Mesodermal cell (in vitro differentiated cells): ENCODE data around the gene HELB.

Experiments
- H3K27ac ChIP-seq: 2 replicates; pipeline ENCODE4 v1.7.0; 2013; ENCODE audit warnings: mild to moderate bottlenecking, low read depth, low read length, moderate library complexity; ENCODE audit not compliant: severe bottlenecking
- H3K36me3 ChIP-seq: 2 replicates; pipeline ENCODE4 v1.7.1; 2013; ENCODE audit warnings: mild to moderate bottlenecking, low read length, moderate library complexity; ENCODE audit not compliant: control insufficient read depth, insufficient read depth
- H3K4me1 ChIP-seq: one replicate; pipeline ENCODE4 v1.7.1; 2013; ENCODE audit warnings: mild to moderate bottlenecking, low read length; ENCODE audit not compliant: insufficient read depth, control insufficient read depth, poor library complexity, severe bottlenecking
- H3K4me3 ChIP-seq: 2 replicates; pipeline ENCODE4 v1.7.0; 2013; ENCODE audit warnings: low read length, control low read depth, mild to moderate bottlenecking; ENCODE audit not compliant: insufficient read depth, poor library complexity, severe bottlenecking; ENCODE audit errors: extremely low read depth
- H3K9me3 ChIP-seq: 2 replicates; pipeline ENCODE4 v1.7.1; 2013; ENCODE audit warnings: mild to moderate bottlenecking, low read length, moderate library complexity; ENCODE audit not compliant: control insufficient read depth
- WGBS, 2 experiments: methylation state at CpG; one replicate each; pipeline ENCODE4 v1.1.5; 2013; ENCODE audit warnings: missing lambda C conversion rate in 2 of 2; ENCODE audit not compliant: insufficient coverage in 2 of 2; 5-methylcytosine and 5-hydroxymethylcytosine counted together

HELB gene

DNA sequence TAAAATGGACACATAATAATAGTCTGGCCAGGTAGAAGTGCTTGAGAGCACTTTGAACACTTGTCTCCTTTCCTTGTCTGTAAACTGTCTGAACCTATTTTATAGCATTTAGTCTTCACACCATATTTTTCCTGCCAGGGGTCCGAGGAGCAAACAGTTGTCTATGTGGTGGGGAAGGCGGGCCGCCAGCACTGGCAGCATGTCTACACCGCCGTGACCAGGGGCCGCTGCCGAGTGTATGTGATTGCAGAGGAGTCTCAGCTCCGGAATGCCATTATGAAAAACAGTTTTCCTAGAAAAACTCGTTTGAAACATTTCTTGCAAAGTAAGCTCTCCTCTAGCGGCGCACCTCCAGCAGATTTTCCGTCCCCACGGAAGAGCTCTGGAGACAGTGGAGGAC, 28.7 kb downstream of the HELB start:
- no peak overlapping the region for H3K27ac ChIP-seq
- no peaks in the 10 kb centered on the region for H3K36me3 ChIP-seq
- no peak overlapping the region for H3K4me3 ChIP-seq
- 96% methylated on average over 12 of the region's 13 CpGs for WGBS, 2 experiments
- H3K9me3 ChIP-seq: no peaks in the 10 kb centered on the region
- no peaks in the 10 kb centered on the region for H3K4me1 ChIP-seq

DNA sequence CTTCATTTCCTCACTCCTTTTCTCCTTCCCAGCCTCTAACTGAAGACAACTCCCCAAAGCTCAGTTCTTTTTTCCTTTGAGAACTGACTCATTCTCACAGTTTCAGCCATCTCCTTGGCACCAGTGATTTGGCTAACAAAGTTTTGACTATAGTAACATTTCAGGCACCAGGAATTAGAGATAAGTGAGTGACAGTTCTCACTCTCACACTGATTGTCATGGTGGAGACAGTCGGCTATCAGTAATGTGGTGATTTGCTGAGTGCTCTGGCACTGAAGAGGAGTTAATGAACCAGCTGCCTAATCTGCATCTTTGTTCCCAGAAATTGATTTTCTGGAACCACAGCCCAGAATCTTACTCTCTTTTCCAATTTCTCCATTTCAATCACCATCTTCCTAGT, 29.5 kb downstream of the HELB start:
- Histone ChIP-seq H3K9me3 (no peaks in the 10 kb centered on the region), H3K36me3 (no peaks in the 10 kb centered on the region), H3K4me1 (no peaks in the 10 kb centered on the region), H3K27ac (no peak overlapping the region), H3K4me3 (no peak overlapping the region)
- 82% methylated on average over 1 of the region's 1 CpG; no CpG with 5 or more reads in 1 of the 2 experiments for WGBS, 2 experiments

DNA sequence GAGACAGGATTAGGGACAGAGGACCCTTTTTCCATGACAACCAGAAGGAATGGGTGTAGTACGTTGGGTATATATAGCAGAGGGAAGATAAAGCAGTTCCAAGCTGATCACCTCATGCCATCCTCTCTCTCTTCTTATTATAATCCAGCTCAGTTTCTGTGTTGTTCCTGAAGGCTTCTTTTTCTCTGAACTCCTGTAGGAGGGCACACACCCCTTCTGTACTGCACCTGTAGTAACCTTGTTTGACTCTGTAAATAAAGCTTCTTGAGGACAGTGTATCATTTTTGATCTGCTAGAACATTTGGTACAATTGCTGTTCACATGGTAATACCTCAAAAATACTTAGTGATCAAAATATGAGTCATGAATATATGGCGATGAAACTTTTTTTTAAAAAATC, 33.5 kb downstream of the HELB start:
- H3K36me3 ChIP-seq: peaks cover 8% of the 10 kb centered on the region
- no peak overlapping the region for H3K4me3 ChIP-seq
- H3K4me1 ChIP-seq: no peaks in the 10 kb centered on the region
- no CpG with 5 or more reads among the region's 2 CpGs for WGBS, 2 experiments
- H3K9me3 ChIP-seq: no peaks in the 10 kb centered on the region
- H3K27ac ChIP-seq: no peak overlapping the region

DNA sequence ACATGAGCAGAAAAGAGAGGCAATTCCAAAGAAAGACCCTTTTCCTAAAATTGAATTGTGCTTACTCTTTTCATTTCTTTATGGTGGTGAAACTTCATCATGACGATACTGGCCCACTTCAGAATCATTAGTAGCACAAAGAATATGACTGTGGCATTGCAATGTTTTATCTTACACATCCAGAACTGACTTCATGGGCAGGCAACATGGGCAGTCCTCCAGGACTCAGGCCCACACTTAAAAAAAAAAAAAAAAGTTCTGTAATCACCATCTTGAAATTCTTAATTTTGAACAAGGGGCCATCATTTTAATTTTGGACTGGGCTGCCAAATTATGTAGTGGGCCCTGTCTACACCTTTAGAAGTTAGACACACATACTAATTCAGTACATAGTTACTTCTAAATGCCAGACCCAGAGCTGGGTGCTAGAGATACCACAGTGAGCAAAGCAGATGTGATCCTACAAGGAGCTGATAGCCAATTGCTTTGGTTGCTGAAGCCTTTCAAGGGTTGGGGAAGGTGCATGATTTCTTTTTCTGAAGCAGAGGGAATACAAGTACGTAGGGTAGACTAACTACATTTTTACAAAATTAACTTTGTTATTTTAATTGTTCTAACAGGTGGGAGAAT, 35.2 kb downstream of the HELB start:
- 100% methylated on average over 1 of the region's 2 CpGs; no CpG with 5 or more reads in 1 of the 2 experiments for WGBS, 2 experiments
- no peak overlapping the region for H3K27ac ChIP-seq
- H3K9me3 ChIP-seq: peaks cover 10% of the 10 kb centered on the region
- no peak overlapping the region for H3K4me3 ChIP-seq
- no peaks in the 10 kb centered on the region for H3K4me1 ChIP-seq
- H3K36me3 ChIP-seq: peaks cover 15% of the 10 kb centered on the region

DNA sequence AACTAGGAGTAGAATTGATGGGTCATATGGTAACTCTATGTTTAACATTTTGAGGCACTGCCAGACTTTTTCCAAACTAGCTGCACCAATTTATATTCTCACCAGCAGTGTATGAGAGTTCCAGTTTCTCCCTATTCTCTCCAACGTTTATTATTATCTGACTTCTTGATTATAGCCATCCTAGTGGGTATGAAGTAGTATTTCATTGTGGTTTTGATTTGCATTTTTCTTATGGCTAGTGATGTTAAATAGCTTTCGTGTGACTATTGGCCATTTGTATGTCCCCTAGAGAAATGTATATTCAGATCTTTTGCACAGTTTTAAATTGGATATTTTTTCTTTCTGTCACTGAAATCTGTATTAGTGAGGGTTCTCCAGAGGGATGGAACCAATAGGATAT, 37.8 kb downstream of the HELB start:
- Histone ChIP-seq H3K4me3 (no peak overlapping the region), H3K9me3 (peaks cover 18% of the 10 kb centered on the region), H3K4me1 (no peaks in the 10 kb centered on the region), H3K36me3 (peaks cover 15% of the 10 kb centered on the region), H3K27ac (no peak overlapping the region)
- WGBS, 2 experiments: 67 to 95% methylated on average over 1 to 2 of the region's 2 CpGs

DNA sequence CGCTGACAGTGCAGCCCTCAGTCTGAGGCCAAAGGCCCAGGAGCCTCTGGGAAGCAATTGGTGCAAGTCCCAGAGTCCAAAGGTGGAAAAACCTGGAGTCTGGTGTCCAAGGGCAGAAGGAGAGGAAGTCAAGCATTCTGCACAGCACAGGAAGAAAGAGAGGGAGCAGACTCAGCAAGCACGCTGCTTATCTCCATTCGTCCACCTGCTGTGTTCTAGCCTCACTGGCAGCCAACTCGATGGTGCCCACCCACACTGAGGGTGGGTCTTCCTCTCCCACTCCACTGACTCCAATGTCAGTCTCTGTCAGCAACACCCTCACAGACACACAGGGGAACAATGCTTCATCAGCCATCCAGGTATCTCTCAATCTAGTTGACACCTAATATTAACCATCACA, 38.8 kb downstream of the HELB start:
- Histone ChIP-seq H3K4me3 (no peak overlapping the region), H3K9me3 (peaks cover 18% of the 10 kb centered on the region), H3K36me3 (peaks cover 15% of the 10 kb centered on the region), H3K27ac (no peak overlapping the region), H3K4me1 (no peaks in the 10 kb centered on the region)
- WGBS, 2 experiments: 94 to 98% methylated on average over 4 of the region's 4 CpGs

DNA sequence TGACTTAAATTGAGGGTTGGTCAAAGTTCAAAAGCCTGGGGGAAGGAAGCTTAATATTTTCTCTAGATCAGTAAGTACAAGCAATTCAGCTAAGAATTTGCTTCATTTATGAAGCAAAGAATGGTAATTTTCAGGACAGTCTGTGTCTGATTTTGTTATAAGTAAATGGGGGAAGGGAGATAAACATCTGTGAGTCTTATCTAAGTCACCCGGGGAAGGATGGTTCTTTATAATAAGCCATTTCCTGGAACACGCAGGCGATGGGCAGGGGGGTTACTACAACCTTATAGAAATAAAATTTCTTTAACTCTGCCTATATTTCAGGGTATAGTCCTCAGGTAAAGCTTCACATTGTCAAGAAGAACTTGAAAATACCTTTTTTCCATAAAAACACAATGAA, 42.9 kb downstream of the HELB start:
- Histone ChIP-seq H3K9me3 (peaks cover 18% of the 10 kb centered on the region), H3K4me1 (no peaks in the 10 kb centered on the region), H3K4me3 (no peak overlapping the region), H3K36me3 (peaks cover 7% of the 10 kb centered on the region), H3K27ac (no peak overlapping the region)
- no CpG with 5 or more reads among the region's 3 CpGs for whole genome bisulfite sequencing, 2 experiments

DNA sequence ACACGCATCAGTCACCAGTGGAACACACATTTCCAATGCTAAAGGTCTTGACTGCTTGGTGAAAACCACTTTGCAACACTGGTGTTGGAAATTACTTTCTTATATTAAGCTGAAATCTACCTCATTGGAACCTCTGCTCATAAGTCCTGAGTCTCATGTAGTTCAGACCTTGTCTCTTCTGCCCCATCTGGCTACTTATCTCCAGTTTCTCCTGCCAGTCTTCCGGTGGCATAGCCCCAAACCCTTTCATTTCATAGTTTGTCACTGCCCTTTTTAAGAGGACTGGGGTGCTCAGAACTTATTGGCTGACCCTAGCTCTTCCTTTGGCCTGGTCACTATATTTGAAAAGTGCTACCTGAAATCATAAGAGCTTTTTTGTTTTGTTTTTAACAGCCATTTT, 43.7 kb downstream of the HELB start:
- H3K36me3 ChIP-seq: peaks cover 6% of the 10 kb centered on the region
- peaks cover 16% of the 10 kb centered on the region for H3K9me3 ChIP-seq
- H3K4me1 ChIP-seq: no peaks in the 10 kb centered on the region
- H3K4me3 ChIP-seq: no peak overlapping the region
- H3K27ac ChIP-seq: no peak overlapping the region
- 76 to 86% methylated on average over 1 to 2 of the region's 2 CpGs for WGBS, 2 experiments

DNA sequence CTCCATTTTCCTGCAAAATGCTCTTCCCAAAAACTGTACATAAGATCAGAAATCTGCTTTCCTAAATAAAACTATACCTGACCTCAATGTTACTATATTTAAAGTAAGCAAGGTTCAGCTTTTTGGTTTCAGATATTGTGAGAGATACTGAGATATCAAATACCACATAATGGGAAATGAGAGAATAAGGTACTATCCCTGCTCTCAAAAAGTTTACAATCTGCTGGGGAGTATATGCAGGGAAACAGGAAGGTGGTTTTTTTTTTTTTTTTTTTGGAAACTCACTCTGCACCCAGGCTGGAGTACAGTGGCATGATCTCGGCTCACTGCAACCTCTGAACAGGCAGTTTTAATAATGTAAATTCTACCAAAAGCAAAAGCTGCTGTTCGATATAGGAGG, 49.0 kb downstream of the HELB start:
- H3K27ac ChIP-seq: no peak overlapping the region
- no peaks in the 10 kb centered on the region for H3K4me1 ChIP-seq
- H3K36me3 ChIP-seq: no peaks in the 10 kb centered on the region
- H3K4me3 ChIP-seq: no peak overlapping the region
- WGBS, 2 experiments: 83% methylated on average over 1 of the region's 2 CpGs; no CpG with 5 or more reads in 1 of the 2 experiments
- H3K9me3 ChIP-seq: no peaks in the 10 kb centered on the region

DNA sequence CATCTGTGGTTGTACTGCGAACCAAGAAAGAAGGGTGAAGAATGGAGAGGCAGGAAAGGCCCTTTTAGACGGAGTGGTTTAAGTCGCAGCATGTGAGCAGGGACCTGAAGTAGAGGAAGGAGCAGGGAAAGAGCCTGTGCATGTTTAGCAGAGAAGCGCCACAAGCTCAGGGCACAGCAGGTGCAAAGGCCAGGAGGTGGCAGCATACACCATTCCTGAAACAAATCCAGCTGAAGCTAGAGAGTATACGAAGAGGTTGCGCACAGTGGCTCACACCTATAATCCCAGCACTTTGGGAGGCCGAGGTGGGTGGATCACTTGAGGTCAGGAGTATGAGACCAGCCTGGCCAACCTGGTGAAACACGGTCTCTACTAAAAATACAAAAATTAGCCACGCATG, 49.9 kb downstream of the HELB start:
- Histone ChIP-seq H3K4me3 (no peak overlapping the region), H3K9me3 (no peaks in the 10 kb centered on the region), H3K4me1 (no peaks in the 10 kb centered on the region), H3K36me3 (no peaks in the 10 kb centered on the region), H3K27ac (no peak overlapping the region)
- WGBS, 2 experiments: 62 to 72% methylated on average over 6 to 9 of the region's 9 CpGs

DNA sequence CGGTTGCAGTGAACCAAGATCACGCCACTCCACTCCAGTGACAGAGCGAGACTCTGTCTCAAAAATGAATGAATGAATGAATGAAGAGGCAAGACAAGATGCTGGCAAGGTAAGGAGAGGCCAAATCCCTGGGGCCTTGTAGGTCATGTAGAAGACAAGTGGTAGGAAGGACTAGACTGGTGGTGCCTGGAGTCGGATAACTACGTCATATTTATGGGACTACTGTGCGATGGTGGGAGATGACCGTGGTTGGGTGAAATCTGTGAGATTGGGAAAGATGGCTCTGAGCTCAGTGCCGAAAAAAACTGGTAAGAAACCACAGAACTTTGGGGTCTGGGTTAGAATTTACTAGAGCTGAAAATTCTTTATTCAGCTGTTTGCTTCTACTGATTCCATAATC, 50.6 kb downstream of the HELB start:
- Histone ChIP-seq H3K4me3 (no peak overlapping the region), H3K9me3 (no peaks in the 10 kb centered on the region), H3K36me3 (no peaks in the 10 kb centered on the region), H3K4me1 (no peaks in the 10 kb centered on the region), H3K27ac (no peak overlapping the region)
- WGBS, 2 experiments: 91 to 93% methylated on average over 8 of the region's 8 CpGs
